GM23338 (cell line): ENCODE results near the gene LAMC3. TPM values are rescaled to one million over a fixed set of nuclear protein-coding genes. Genes with fewer than 3 reads are reported as not detected.

Experiments
- ATAC-seq: fragments of 200-7000 bp; cut with Tn5 transposase; 3 replicates; pipeline ENCODE4 v1.9.1; 2020
- DNase-seq: peaks from one replicate; pipeline ENCODE4 v3.0.0-alpha.2; 2015; ENCODE audit warnings: low spot score
- H2AFZ ChIP-seq: fragments of 200-600 bp; sonication (generic); 2 replicates; pipeline ENCODE4 v1.8.0; 2016; ENCODE audit warnings: antibody characterized with exemption, mild to moderate bottlenecking, moderate library complexity
- H3F3A ChIP-seq: fragments of 200-600 bp; sonication (generic); replicated peaks from 2 replicates; pipeline ENCODE4 v1.8.0; 2017; ENCODE audit warnings: antibody characterized with exemption, mixed run types, low read depth
- H3K27ac ChIP-seq: fragments of 200-600 bp; sonication (generic); 2 replicates; pipeline ENCODE4 v1.6.1; 2016; ENCODE audit warnings: low read depth
- H3K27me3 ChIP-seq: fragments of 200-600 bp; sonication (generic); 2 replicates; pipeline ENCODE4 v1.8.0; 2016; ENCODE audit warnings: mild to moderate bottlenecking, mixed run types, moderate library complexity; ENCODE audit not compliant: insufficient read depth
- H3K36me3 ChIP-seq: fragments of 200-600 bp; sonication (generic); 2 replicates; pipeline ENCODE4 v1.8.0; 2016; ENCODE audit warnings: mild to moderate bottlenecking; ENCODE audit not compliant: insufficient read depth
- H3K4me1 ChIP-seq: fragments of 200-600 bp; sonication (generic); 2 replicates; pipeline ENCODE4 v1.8.0; 2016; ENCODE audit warnings: mild to moderate bottlenecking, moderate library complexity; ENCODE audit not compliant: insufficient read depth
- H3K4me2 ChIP-seq: fragments of 200-600 bp; sonication (generic); 2 replicates; pipeline ENCODE4 v1.7.1; 2017; ENCODE audit warnings: mixed run types
- H3K4me3 ChIP-seq: fragments of 200-600 bp; sonication (generic); 2 replicates; pipeline ENCODE4 v1.6.1; 2016; ENCODE audit warnings: mixed run types
- H3K79me2 ChIP-seq: fragments of 200-600 bp; sonication (generic); replicated peaks from 2 replicates; pipeline ENCODE4 v1.8.0; 2017; ENCODE audit warnings: mild to moderate bottlenecking; ENCODE audit not compliant: insufficient read depth
- H3K9me2 ChIP-seq: fragments of 200-600 bp; sonication (generic); 2 replicates; pipeline ENCODE4 v1.8.0; 2017; ENCODE audit not compliant: insufficient read depth
- H4K20me1 ChIP-seq: fragments of 200-600 bp; sonication (generic); replicated peaks from 2 replicates; pipeline ENCODE4 v1.8.0; 2017; ENCODE audit warnings: mild to moderate bottlenecking; ENCODE audit not compliant: insufficient read depth
- H3K27ac Mint-ChIP-seq: 2 replicates; pipeline ENCODE4 v1.8.0; 2020; ENCODE audit warnings: inconsistent platforms, mild to moderate bottlenecking, moderate library complexity, mixed read lengths
- H3K27me3 Mint-ChIP-seq: 3 replicates; pipeline ENCODE4 v1.8.0; 2022; ENCODE audit warnings: low read depth, mild to moderate bottlenecking, moderate library complexity, mixed read lengths, inconsistent platforms; ENCODE audit not compliant: insufficient read depth, poor library complexity
- H3K36me3 Mint-ChIP-seq: 3 replicates; pipeline ENCODE4 v1.8.0; 2021; ENCODE audit warnings: low read depth, mild to moderate bottlenecking, inconsistent platforms, moderate library complexity, mixed read lengths
- H3K4me1 Mint-ChIP-seq: 3 replicates; pipeline ENCODE4 v1.8.0; 2020; ENCODE audit warnings: mild to moderate bottlenecking, inconsistent platforms, mixed read lengths
- H3K4me3 Mint-ChIP-seq: 3 replicates; pipeline ENCODE4 v1.8.0; 2021; ENCODE audit warnings: moderate library complexity, mild to moderate bottlenecking, inconsistent platforms, mixed read lengths
- H3K9me3 Mint-ChIP-seq: 3 replicates; pipeline ENCODE4 v1.8.0; 2020; ENCODE audit warnings: moderate library complexity, mild to moderate bottlenecking, inconsistent platforms, mixed read lengths
- CREB1 ChIP-seq: fragments of 250-450 bp; sonication (Bioruptor Pico); IDR thresholded peaks from 2 replicates; pipeline ENCODE4 v1.5.0; 2020; ENCODE audit warnings: low read depth, mild to moderate bottlenecking, moderate library complexity
- ETS1 ChIP-seq: IDR thresholded peaks from 2 replicates; pipeline ENCODE4 v1.6.1; 2016; ENCODE audit warnings: antibody characterized with exemption
- EZH2 ChIP-seq: fragments of 200-600 bp; sonication (generic); IDR thresholded peaks from one replicate; pipeline ENCODE4 v1.8.0; 2017; ENCODE audit warnings: antibody characterized with exemption, mild to moderate bottlenecking, low read depth; ENCODE audit not compliant: unreplicated experiment
- JUNB ChIP-seq: IDR thresholded peaks from one replicate; pipeline ENCODE4 v1.6.1; 2016; ENCODE audit warnings: antibody characterized with exemption; ENCODE audit not compliant: unreplicated experiment
- NANOG ChIP-seq: IDR thresholded peaks from 2 replicates; pipeline ENCODE4 v1.6.1; 2016; ENCODE audit warnings: antibody characterized with exemption, borderline replicate concordance
- REST ChIP-seq: IDR thresholded peaks from one replicate; pipeline ENCODE4 v1.6.1; 2018; ENCODE audit warnings: antibody characterized with exemption; ENCODE audit not compliant: unreplicated experiment
- STAT1 ChIP-seq: IDR thresholded peaks from one replicate; pipeline ENCODE4 v1.6.1; 2016; ENCODE audit warnings: antibody characterized with exemption; ENCODE audit not compliant: unreplicated experiment
- ZNF331 ChIP-seq: fragments of 250-450 bp; sonication (Bioruptor Pico); IDR thresholded peaks from 2 replicates; pipeline ENCODE4 v1.5.0; 2020; ENCODE audit warnings: low read depth, mild to moderate bottlenecking, moderate library complexity
- ZNF462 ChIP-seq: fragments of 250-450 bp; sonication (Bioruptor Pico); IDR thresholded peaks from 2 replicates; pipeline ENCODE4 v1.5.0; 2020; ENCODE audit warnings: mild to moderate bottlenecking, moderate library complexity
- polyA plus RNA-seq: library from polyadenylated mRNA; unstranded; fragments of >200 nt; fragmentation: Nextera tagmentation; extraction: Ambion mirVana; gene quantifications from 2 replicates; pipeline ENCODE4 v1.2.1, GENCODE V29; 2016
- total RNA-seq: library from RNA; depleted of rRNA; stranded (reverse); fragments of >200 nt; shearing (Covaris generic); gene quantifications from 2 replicates; pipeline ENCODE4 v1.2.3, GENCODE V29; 2014

The LAMC3 gene
- total and polyA plus RNA-seq, 2 experiments from 2014 or later = 9.0 to 27.4 TPM

GRCh38 chr9:131056781-131057506 lies 48.0 kb downstream of the LAMC3 start (continued):
- TF ChIP-seq EZH2 (no peak), ETS1 (no peak), CREB1 (CRISPR knock-in tag) (no peak), REST (no peak), ZNF331 (no peak)

GRCh38 chr9:131060900-131061630 lies 52.1 kb downstream of the LAMC3 start:
- Histone ChIP-seq H3K9me2 (no peaks in the 10 kb centered on the region), H3K27me3 (no peaks in the 10 kb centered on the region), H3K27ac (no peak overlapping the region), H3F3A (no peaks in the 10 kb centered on the region), H2AFZ (no peak overlapping the region), H3K4me1 (no peaks in the 10 kb centered on the region), H3K36me3 (no peaks in the 10 kb centered on the region), H4K20me1 (no peaks in the 10 kb centered on the region), H3K79me2 (no peaks in the 10 kb centered on the region), H3K4me3 (no peak overlapping the region), H3K4me2 (no peak overlapping the region)
- TF ChIP-seq STAT1 (no peak), ZNF331 (no peak), NANOG (no peak), ZNF462 (CRISPR knock-in tag) (no peak), JUNB (no peak)
- ATAC-seq (no peak), DNase-seq (no peak)
- H3K27me3 Mint-ChIP-seq = peaks cover 2% of the 10 kb centered on the region
- H3K9me3 Mint-ChIP-seq = no peaks in the 10 kb centered on the region
- H3K36me3 Mint-ChIP-seq = peaks cover 2% of the 10 kb centered on the region; the same call in 1 of the 3 replicates
- no peak overlapping the region for H3K4me3 Mint-ChIP-seq
- no peak overlapping the region for H3K27ac Mint-ChIP-seq
- H3K4me1 Mint-ChIP-seq = no peaks in the 10 kb centered on the region
